Measurements from ENCODE around the gene PAK1. TPM values are rescaled to one million over a fixed set of nuclear protein-coding genes. Genes with fewer than 3 reads are reported as not detected.
A peak's percentile ranks its signal among the peaks of the same experiment; 100 is the strongest.
"Not testable (repeated sequence)": the region's sequence is repeated elsewhere in the genome, so short reads cannot be mapped to it uniquely, and the experiment has no call there.

Gene PAK1
- total and polyA plus RNA-seq, 2 donors (not counting 1 experiment from before 2014, with no cell fraction given): 34.6 to 37.7 TPM

DNA sequence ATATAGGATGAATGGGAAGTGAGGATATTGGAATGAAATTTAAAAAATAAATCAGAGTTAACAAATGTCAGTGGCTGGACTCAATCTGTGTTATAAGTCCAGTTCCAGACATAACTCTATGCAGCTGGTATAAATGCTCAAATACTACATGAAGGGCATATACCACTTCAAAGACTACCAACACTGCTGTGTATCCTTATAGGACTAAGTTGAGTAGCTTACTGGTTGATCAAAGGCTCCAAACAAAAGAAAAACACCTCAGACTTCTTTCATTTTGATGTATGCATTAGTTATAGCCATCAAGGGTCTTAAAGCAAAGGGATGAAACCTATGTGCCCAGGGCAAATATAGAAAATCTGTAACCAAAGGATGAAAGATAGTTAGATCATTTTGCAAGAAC is 86.2 kb downstream of the PAK1 start:
- Histone ChIP-seq H4K20me1 (ENCODE audit: control insufficient read depth, extremely low read depth, insufficient read depth, low read length) (no peaks in the 10 kb centered on the region), H3K27me3 (ENCODE audit: control insufficient read depth, insufficient read depth, low read length) (no peaks in the 10 kb centered on the region), H3K9ac (ENCODE audit: insufficient read depth, low read length) (no peak overlapping the region), H3K4me2 (ENCODE audit: extremely low read depth, insufficient read depth, low read length) (no peak overlapping the region), H3K36me3 (ENCODE audit: control insufficient read depth, insufficient read depth, low read length) (no peaks in the 10 kb centered on the region), H3K79me2 (ENCODE audit: control insufficient read depth, insufficient read depth, low read length) (no peaks in the 10 kb centered on the region), H3K9me3 (ENCODE audit: control insufficient read depth, insufficient read depth, low read depth, low read length) (no peaks in the 10 kb centered on the region), H3K4me1 (ENCODE audit: control insufficient read depth, extremely low read depth, insufficient read depth, low read length) (no peaks in the 10 kb centered on the region), H3K4me3 (replicated peaks in 1 of 4; ENCODE audit: control extremely low read depth in 1 of 4, insufficient read depth in 1 of 4, low read depth in 3 of 4, low read length in 4 of 4) (no peak overlapping the region), H3K27ac (ENCODE audit: insufficient read depth, low read length) (no peak overlapping the region), H2AFZ (ENCODE audit: low read length) (no peak overlapping the region)
- TF ChIP-seq EZH2 (IDR thresholded peaks at IDR 0.05; ENCODE audit: low read length, missing control alignments): no peak
- TF ChIP-seq CTCF (conservative IDR thresholded peaks at IDR 0.05 in 1 of 2, IDR thresholded peaks at IDR 0.05 in 1 of 2; ENCODE audit: low read depth in 1 of 2, low read length in 2 of 2): no peak
- no peak for DNase-seq (ENCODE audit: low read depth in 2 of 2)

DNA sequence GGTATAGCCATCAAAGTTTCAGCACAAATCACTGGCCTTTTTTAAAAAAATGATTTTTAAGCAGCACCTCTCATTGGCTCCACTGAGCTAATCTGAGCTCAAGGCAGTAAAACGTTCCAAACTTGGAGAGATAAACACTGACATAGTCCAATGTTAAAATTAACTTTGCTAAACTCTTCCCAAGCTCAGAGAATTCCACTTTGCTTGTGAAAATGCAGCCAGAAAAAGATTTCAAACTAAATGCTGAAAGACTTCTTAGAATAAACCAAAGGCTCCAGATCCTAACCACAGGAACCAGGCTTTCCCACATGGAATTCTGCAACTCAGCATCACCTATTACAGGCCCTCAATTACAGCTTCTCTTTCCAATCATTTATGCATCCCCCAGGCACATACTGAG is 87.7 kb downstream of the PAK1 start:
- Histone ChIP-seq H3K36me3 (ENCODE audit: control insufficient read depth, insufficient read depth, low read length) (no peaks in the 10 kb centered on the region), H2AFZ (ENCODE audit: low read length) (no peak overlapping the region), H3K79me2 (ENCODE audit: control insufficient read depth, insufficient read depth, low read length) (no peaks in the 10 kb centered on the region), H3K27ac (ENCODE audit: insufficient read depth, low read length) (no peak overlapping the region), H3K9ac (ENCODE audit: insufficient read depth, low read length) (no peak overlapping the region), H3K4me3 (replicated peaks in 1 of 4; ENCODE audit: control extremely low read depth in 1 of 4, insufficient read depth in 1 of 4, low read depth in 3 of 4, low read length in 4 of 4) (no peak overlapping the region), H3K27me3 (ENCODE audit: control insufficient read depth, insufficient read depth, low read length) (no peaks in the 10 kb centered on the region), H3K9me3 (ENCODE audit: control insufficient read depth, insufficient read depth, low read depth, low read length) (no peaks in the 10 kb centered on the region), H3K4me1 (ENCODE audit: control insufficient read depth, extremely low read depth, insufficient read depth, low read length) (no peaks in the 10 kb centered on the region), H3K4me2 (ENCODE audit: extremely low read depth, insufficient read depth, low read length) (no peak overlapping the region), H4K20me1 (ENCODE audit: control insufficient read depth, extremely low read depth, insufficient read depth, low read length) (no peaks in the 10 kb centered on the region)
- peak; percentile 13 to 53 for DNase-seq (ENCODE audit: low read depth in 2 of 2)
- TF ChIP-seq EZH2 (IDR thresholded peaks at IDR 0.05; ENCODE audit: low read length, missing control alignments) (no peak), CTCF (conservative IDR thresholded peaks at IDR 0.05 in 1 of 2, IDR thresholded peaks at IDR 0.05 in 1 of 2; ENCODE audit: low read depth in 1 of 2, low read length in 2 of 2) (no peak)

DNA sequence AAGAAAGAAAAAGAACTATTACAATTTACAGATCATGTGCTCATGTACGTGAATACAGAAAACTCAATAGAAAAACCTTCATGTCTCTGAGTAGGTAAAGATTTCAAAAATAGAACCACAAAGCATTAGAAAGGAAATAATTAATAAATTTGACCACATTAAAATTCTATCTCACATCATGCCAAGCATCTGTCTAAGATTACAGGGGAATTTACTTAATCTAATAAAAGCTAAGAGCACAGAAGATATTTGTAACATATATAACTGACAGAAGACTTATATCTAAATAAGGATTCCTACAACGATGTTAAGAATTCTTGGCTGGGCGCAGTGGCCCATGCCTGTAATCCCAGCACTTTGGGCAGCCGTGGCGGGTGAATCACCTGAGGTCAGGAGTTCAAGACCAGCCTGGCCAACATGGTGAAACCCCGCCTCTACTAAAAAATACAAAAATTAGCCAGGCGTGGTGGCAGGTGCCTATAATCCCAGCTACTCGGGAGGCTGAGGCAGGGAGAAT is 88.6 kb downstream of the PAK1 start:
- not testable (repeated sequence) for H3K4me2 ChIP-seq (ENCODE audit: extremely low read depth, insufficient read depth, low read length); H3K27me3 ChIP-seq (ENCODE audit: control insufficient read depth, insufficient read depth, low read length); H2AFZ ChIP-seq (ENCODE audit: low read length); H4K20me1 ChIP-seq (ENCODE audit: control insufficient read depth, extremely low read depth, insufficient read depth, low read length); H3K79me2 ChIP-seq (ENCODE audit: control insufficient read depth, insufficient read depth, low read length); H3K36me3 ChIP-seq (ENCODE audit: control insufficient read depth, insufficient read depth, low read length); H3K9me3 ChIP-seq (ENCODE audit: control insufficient read depth, insufficient read depth, low read depth, low read length); H3K4me3 ChIP-seq (replicated peaks in 1 of 4; ENCODE audit: control extremely low read depth in 1 of 4, insufficient read depth in 1 of 4, low read depth in 3 of 4, low read length in 4 of 4); H3K4me1 ChIP-seq (ENCODE audit: control insufficient read depth, extremely low read depth, insufficient read depth, low read length); H3K27ac ChIP-seq (ENCODE audit: insufficient read depth, low read length); H3K9ac ChIP-seq (ENCODE audit: insufficient read depth, low read length)
- DNase-seq (ENCODE audit: low read depth in 2 of 2): peak in 1 of 2 donors; percentile 18
